AG04450 (cell line): ENCODE measurements around the gene GM2A. TPM values are rescaled to one million over a fixed set of nuclear protein-coding genes. Genes with fewer than 3 reads are reported as not detected.

Source experiments
- CTCF ChIA-PET: fragments of 300-600, 350-600 bp; formaldehyde crosslinking; extraction: SDS; loops from one replicate; lab custom pipeline; 2022; ENCODE audit warnings: antibody characterized with exemption, inconsistent platforms; lab: Charles Lee
- POLR2A ChIA-PET: fragments of 350-600 bp; formaldehyde crosslinking; extraction: SDS; loops from one replicate; lab custom pipeline; 2021; ENCODE audit warnings: antibody characterized with exemption, inconsistent platforms; lab: Yijun Ruan, JAX
- DNase-seq: peaks from one replicate; pipeline ENCODE4 v3.0.0-alpha.2; 2011; ENCODE audit warnings: low read depth, low spot score
- H3K27ac ChIP-seq: one replicate; pipeline ENCODE4 v1.5.1; 2012; ENCODE audit warnings: low read depth, low read length, control low read depth
- H3K27me3 ChIP-seq: one replicate; pipeline ENCODE4 v1.6.0; 2012; ENCODE audit warnings: low read length; ENCODE audit not compliant: control insufficient read depth, insufficient read depth
- H3K4me3 ChIP-seq: 2 replicates; pipeline ENCODE4 v1.5.1; 2011; ENCODE audit warnings: mild to moderate bottlenecking, low read depth, low read length, control low read depth
- H3K9me3 ChIP-seq: 2 replicates; pipeline ENCODE4 v1.5.1; 2012; ENCODE audit warnings: low read length; ENCODE audit not compliant: control insufficient read depth, insufficient read depth
- CTCF ChIP-seq: IDR thresholded peaks from 2 replicates; pipeline ENCODE4 v1.5.1; 2011; ENCODE audit warnings: low read depth, low read length, control low read depth, inconsistent platforms
- polyA plus RNA-seq: library from polyadenylated mRNA; depleted of rRNA; stranded (reverse); fragments of >200 nt; gene quantifications from 2 replicates; pipeline ENCODE4 v1.2.3, GENCODE V29; 2011

The GM2A gene
- polyA plus RNA-seq, 1 experiment = 18.4 TPM

DNA sequence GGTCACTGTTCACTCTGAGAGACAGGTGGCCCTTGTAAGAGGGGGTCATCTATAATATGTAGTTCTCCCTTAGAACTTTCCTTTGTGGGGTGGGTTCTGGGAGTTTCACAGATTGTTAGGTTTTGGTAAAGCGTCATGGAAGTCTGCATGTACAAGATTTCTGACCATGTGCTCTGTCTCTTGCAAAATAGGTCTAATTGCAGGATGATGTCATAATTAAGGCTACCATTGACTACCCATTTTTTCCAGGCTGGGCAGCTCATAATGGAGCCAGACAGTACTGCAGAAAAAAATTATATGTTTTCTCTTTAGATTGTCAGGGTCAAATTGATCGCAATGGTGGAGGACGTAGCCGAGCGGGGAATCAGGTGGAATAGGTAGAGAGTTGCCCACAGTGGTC is 3.7 kb upstream of the GM2A start:
- no peak overlapping the region for H3K4me3 ChIP-seq
- POLR2A ChIA-PET = no interaction called here
- CTCF ChIA-PET = interaction anchor here (1.1 to 2.5 kb wide), 3 partner anchors 11 to 134 kb away, joined by 4 to 8 read pairs (median 4); no protein-coding TSS in a partner anchor
- TF ChIP-seq CTCF = no peak
- H3K27me3 ChIP-seq = peaks cover 3% of the 10 kb centered on the region
- no peaks in the 10 kb centered on the region for H3K9me3 ChIP-seq
- no peak overlapping the region for H3K27ac ChIP-seq
- DNase-seq = no peak

GRCh38 chr5:151250346-151251000 is 2.5 kb upstream of the GM2A start:
- Histone ChIP-seq H3K9me3 (no peaks in the 10 kb centered on the region), H3K4me3 (no peak overlapping the region), H3K27ac (no peak overlapping the region), H3K27me3 (peaks cover 3% of the 10 kb centered on the region)
- POLR2A ChIA-PET = no interaction called here
- CTCF ChIA-PET = interaction anchor here (1.1 to 2.5 kb wide), 2 partner anchors 12 to 136 kb away, joined by 4 to 8 read pairs; no protein-coding TSS in a partner anchor
- TF ChIP-seq CTCF = no peak
- DNase-seq = no peak

DNA sequence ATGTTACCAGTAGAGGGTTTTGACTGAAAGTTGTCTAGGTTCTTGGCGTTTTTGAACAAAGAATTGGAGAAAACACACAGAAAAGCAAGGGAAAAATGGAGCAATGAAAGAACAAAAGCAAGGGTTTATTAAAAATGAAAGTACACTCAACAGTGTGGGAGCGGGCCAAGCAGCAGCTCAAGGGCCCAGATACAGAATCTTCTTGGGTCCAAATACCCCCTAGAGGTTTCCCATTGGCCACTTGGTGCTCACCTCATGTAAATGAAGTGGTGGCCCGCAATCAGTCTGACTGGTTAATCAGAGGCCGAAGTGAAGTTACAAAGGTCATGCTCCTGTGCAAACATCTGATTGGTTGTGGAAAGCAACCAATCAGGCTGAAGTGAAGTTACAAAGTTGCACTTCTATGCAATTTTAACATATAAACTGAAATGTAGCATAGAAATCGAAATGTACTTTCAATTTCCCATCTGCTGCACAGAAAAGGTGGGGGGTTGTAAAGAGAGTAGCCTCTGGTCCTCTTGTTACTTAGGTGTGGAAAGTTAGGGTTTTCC is 1.9 kb upstream of the GM2A start:
- ChIA-PET POLR2A (no interaction called here), CTCF (interaction anchor here (4.0 kb wide), 1 partner anchor 12 kb away, joined by 21 read pairs; no protein-coding TSS in a partner anchor)
- no peak overlapping the region for H3K4me3 ChIP-seq
- no peaks in the 10 kb centered on the region for H3K9me3 ChIP-seq
- no peak overlapping the region for H3K27ac ChIP-seq
- no peak for DNase-seq
- no peak for TF ChIP-seq CTCF
- peaks cover 3% of the 10 kb centered on the region for H3K27me3 ChIP-seq

GRCh38 chr5:151251621-151252020 is 1.4 kb upstream of the GM2A start:
- POLR2A ChIA-PET = interaction anchor here (0.9 to 1.5 kb wide), 2 partner anchors 64 to 89 kb away, joined by 3 to 12 read pairs; no protein-coding TSS in a partner anchor

More at GRCh38 chr5:151251621-151252020, 1.4 kb upstream of the GM2A start:
- no peak overlapping the region for H3K27ac ChIP-seq
- CTCF ChIA-PET = interaction anchor here (0.7 to 4.0 kb wide), 4 partner anchors 10 to 147 kb away, joined by 4 to 21 read pairs (median 6); no protein-coding TSS in a partner anchor
- H3K9me3 ChIP-seq = no peaks in the 10 kb centered on the region
- no peak overlapping the region for H3K4me3 ChIP-seq
- peaks cover 3% of the 10 kb centered on the region for H3K27me3 ChIP-seq
- no peak for DNase-seq
- TF ChIP-seq CTCF = no peak
